MCF 10A (cell line): Measurements from ENCODE around the gene CYP26B1. TPM values are rescaled to one million over a fixed set of nuclear protein-coding genes. Genes with fewer than 3 reads are reported as not detected.

Source experiments
- BruUV-seq: library from RNA; stranded (reverse); fragments of 400-500 nt; replicated peaks from 2 replicates; lab custom pipeline; 2021; lab: Mats Ljungman, UMichigan
- CTCF ChIA-PET: fragments of 300-600 bp; sonication (Branson Sonifier 250); formaldehyde crosslinking; extraction: SDS; loops from one replicate; lab custom pipeline; 2021; ENCODE audit warnings: antibody characterized with exemption, inconsistent platforms; lab: Yijun Ruan, JAX
- POLR2A ChIA-PET: fragments of 300-600, 350-650 bp; sonication (Branson Sonifier 250); formaldehyde crosslinking; extraction: SDS; loops from one replicate; lab custom pipeline; 2020; ENCODE audit warnings: antibody characterized with exemption, inconsistent platforms; lab: Yijun Ruan, JAX
- DNase-seq: peaks from one replicate; pipeline ENCODE4 v3.0.0-alpha.2; 2018; ENCODE audit not compliant: unreplicated experiment
- H3K27ac Mint-ChIP-seq: one replicate; pipeline ENCODE4 v1.8.0; 2022; ENCODE audit warnings: mild to moderate bottlenecking, low read depth, mixed read lengths; ENCODE audit not compliant: unreplicated experiment
- H3K27me3 Mint-ChIP-seq: one replicate; pipeline ENCODE4 v1.8.0; 2022; ENCODE audit warnings: mixed read lengths; ENCODE audit not compliant: insufficient read depth, unreplicated experiment
- H3K36me3 Mint-ChIP-seq: one replicate; pipeline ENCODE4 v1.8.0; 2022; ENCODE audit warnings: mild to moderate bottlenecking, moderate library complexity, mixed read lengths; ENCODE audit not compliant: insufficient read depth, unreplicated experiment
- H3K4me1 Mint-ChIP-seq: one replicate; pipeline ENCODE4 v1.8.0; 2022; ENCODE audit warnings: mixed read lengths; ENCODE audit not compliant: insufficient read depth, unreplicated experiment
- H3K4me3 Mint-ChIP-seq: one replicate; pipeline ENCODE4 v1.8.0; 2022; ENCODE audit warnings: mild to moderate bottlenecking, moderate library complexity, mixed read lengths; ENCODE audit not compliant: unreplicated experiment
- H3K9me3 Mint-ChIP-seq: one replicate; pipeline ENCODE4 v1.8.0; 2022; ENCODE audit warnings: mixed read lengths; ENCODE audit not compliant: unreplicated experiment
- intact Hi-C: fragments of 100-400 bp; cut with micrococcal nuclease; formaldehyde crosslinking; loops from 2 replicates; pipeline ENCODE4 v1.14.1; 2022
- total RNA-seq: library from RNA; stranded (reverse); gene quantifications from 2 replicates; pipeline ENCODE4 v1.2.3, GENCODE V29; 2022
- TF ChIP-seq, protein P1 (sequence below): fragments of 200-600 bp; IDR thresholded peaks from one replicate; pipeline ENCODE4 v1.8.0; 2022; ENCODE audit warnings: antibody characterized with exemption, mild to moderate bottlenecking; ENCODE audit not compliant: unreplicated experiment

CYP26B1 gene
- total RNA-seq, 1 experiment from 2014 or later: 14.1 TPM

DNA sequence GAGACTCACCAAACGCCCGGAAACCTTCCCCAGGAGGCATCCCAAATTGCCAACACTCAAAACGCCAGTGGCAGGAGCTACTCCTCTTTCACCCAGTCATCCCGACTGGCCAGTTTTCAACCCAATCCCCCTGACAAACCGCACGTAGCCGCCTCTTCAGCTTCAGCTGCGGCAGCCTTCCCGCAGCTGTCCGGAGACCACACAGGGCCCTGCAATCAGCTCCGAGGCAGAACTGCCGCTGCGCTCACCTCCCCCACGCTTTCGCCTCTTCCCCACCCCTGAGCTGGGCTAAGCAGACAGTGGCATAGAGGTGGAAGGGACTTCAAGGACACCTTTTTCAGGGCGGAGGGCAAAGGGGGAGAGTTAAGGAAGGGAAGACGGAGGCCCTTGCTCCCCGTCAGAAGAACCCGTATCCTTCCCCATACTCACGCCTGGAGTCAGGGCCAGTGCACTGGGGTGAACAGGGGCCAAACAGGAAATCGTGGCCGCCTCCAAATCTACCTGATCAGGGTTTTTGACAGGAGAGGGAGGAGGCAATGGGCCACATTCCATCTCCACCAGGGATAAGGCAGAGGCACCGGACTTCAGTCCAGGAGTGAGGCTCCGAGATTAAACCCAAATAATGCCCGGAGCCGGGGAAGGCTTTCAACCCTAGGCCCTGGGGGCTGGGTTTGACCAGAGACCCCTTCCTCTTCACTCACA lies 16.9 kb downstream of the CYP26B1 start:
- H3K4me1 Mint-ChIP-seq: peaks cover 6% of the 10 kb centered on the region
- no peaks in the 10 kb centered on the region for H3K9me3 Mint-ChIP-seq
- TF ChIP-seq, protein P1, sequence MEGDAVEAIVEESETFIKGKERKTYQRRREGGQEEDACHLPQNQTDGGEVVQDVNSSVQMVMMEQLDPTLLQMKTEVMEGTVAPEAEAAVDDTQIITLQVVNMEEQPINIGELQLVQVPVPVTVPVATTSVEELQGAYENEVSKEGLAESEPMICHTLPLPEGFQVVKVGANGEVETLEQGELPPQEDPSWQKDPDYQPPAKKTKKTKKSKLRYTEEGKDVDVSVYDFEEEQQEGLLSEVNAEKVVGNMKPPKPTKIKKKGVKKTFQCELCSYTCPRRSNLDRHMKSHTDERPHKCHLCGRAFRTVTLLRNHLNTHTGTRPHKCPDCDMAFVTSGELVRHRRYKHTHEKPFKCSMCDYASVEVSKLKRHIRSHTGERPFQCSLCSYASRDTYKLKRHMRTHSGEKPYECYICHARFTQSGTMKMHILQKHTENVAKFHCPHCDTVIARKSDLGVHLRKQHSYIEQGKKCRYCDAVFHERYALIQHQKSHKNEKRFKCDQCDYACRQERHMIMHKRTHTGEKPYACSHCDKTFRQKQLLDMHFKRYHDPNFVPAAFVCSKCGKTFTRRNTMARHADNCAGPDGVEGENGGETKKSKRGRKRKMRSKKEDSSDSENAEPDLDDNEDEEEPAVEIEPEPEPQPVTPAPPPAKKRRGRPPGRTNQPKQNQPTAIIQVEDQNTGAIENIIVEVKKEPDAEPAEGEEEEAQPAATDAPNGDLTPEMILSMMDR: no peak
- H3K27ac Mint-ChIP-seq: no peak overlapping the region
- ChIA-PET POLR2A (no interaction called here), CTCF (interaction anchor here (0.8 kb wide), 1 partner anchor 375 kb away, joined by 4 read pairs; no protein-coding TSS in a partner anchor)
- BruUV-seq: no TSS peak
- H3K36me3 Mint-ChIP-seq: no peaks in the 10 kb centered on the region
- no peak for DNase-seq
- intact Hi-C loops: no loop called here
- no peak overlapping the region for H3K4me3 Mint-ChIP-seq
- no peaks in the 10 kb centered on the region for H3K27me3 Mint-ChIP-seq

DNA sequence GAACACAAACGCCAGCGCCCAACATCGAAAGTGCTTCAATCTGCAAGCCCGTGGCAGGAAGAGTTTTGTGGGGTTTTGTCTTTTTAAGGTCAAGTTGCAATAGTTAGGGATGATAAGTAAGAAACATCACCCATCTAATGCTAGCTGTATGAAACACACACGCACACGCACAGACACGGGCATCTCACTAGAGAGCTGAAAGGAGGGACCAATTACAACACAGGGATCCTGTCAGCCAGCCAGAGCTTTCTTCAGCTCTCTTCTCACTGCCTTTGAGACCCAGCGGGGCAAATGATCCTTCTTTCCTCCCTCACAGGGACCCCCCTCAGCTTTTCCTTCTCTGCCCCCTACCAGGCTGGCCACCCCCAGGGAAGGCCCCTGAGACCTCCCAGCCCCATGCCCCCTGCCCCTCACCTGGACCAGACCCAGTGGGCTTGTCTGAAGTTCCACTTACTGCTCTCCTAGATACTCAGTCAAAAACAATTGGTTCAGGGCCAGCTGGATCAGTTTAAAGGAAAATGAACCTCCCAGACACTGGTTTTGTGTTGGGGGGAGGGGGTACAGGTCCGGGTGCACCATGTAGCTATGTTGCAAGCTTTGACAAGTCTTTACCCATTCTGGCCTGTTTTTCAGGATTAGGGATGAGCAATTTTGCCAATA lies 17.9 kb downstream of the CYP26B1 start:
- Mint-ChIP-seq H3K9me3 (no peaks in the 10 kb centered on the region), H3K27ac (peak overlapping the region; percentile 46), H3K4me3 (no peak overlapping the region), H3K36me3 (no peaks in the 10 kb centered on the region), H3K27me3 (no peaks in the 10 kb centered on the region), H3K4me1 (peaks cover 6% of the 10 kb centered on the region)
- ChIA-PET POLR2A (interaction anchor here (0.7 to 1.0 kb wide), 2 partner anchors 14 to 70 kb away, joined by 3 to 4 read pairs; no protein-coding TSS in a partner anchor), CTCF (interaction anchor here (0.8 to 1.4 kb wide), 2 partner anchors 8 to 374 kb away, joined by 4 to 7 read pairs; no protein-coding TSS in a partner anchor)
- DNase-seq: peak; percentile 65
- intact Hi-C loops: no loop called here
- TF ChIP-seq, protein P1: no peak
- no TSS peak for BruUV-seq

DNA sequence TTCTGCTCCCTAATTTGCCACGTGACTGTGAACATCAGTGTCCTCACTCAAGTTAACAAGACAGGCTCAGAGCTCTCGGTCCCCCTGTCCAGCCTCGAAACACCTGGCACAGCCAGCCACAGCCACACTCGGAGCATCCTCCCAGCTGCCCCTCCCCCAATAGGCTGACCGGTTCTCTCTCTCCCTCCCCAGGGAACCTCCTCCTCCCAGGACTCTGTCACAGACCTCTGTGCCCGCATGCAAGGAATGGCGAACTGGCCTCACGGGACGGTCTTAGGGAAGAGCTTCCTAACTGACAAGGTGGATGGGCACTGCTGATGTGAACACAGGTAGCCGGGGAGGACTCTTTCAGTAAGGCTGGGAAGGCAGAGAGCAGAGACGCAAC lies 18.8 kb downstream of the CYP26B1 start:
- DNase-seq: no peak
- Mint-ChIP-seq H3K27ac (no peak overlapping the region), H3K27me3 (no peaks in the 10 kb centered on the region), H3K36me3 (no peaks in the 10 kb centered on the region), H3K4me3 (no peak overlapping the region), H3K9me3 (no peaks in the 10 kb centered on the region), H3K4me1 (peaks cover 6% of the 10 kb centered on the region)
- ChIA-PET POLR2A (no interaction called here), CTCF (interaction anchor here (1.4 kb wide), 1 partner anchor 9 kb away, joined by 7 read pairs; no protein-coding TSS in a partner anchor)
- intact Hi-C loops: no loop called here
- TF ChIP-seq, protein P1: no peak
- no TSS peak for BruUV-seq
